Jurkat, Clone E6-1 (cell line): ENCODE results near the gene RPL39.
"Not testable (repeated sequence)": the region's sequence is repeated elsewhere in the genome, so short reads cannot be mapped to it uniquely, and the experiment has no call there.

ENCODE experiments used
- DNase-seq: peaks from one replicate; pipeline ENCODE4 v3.0.0-alpha.2; 2011; ENCODE audit warnings: low read depth, low spot score
- H3K4me3 ChIP-seq: 2 replicates; pipeline ENCODE4 v1.5.1; 2011; ENCODE audit warnings: mild to moderate bottlenecking, low read length, control low read depth, moderate library complexity

RPL39 gene

DNA sequence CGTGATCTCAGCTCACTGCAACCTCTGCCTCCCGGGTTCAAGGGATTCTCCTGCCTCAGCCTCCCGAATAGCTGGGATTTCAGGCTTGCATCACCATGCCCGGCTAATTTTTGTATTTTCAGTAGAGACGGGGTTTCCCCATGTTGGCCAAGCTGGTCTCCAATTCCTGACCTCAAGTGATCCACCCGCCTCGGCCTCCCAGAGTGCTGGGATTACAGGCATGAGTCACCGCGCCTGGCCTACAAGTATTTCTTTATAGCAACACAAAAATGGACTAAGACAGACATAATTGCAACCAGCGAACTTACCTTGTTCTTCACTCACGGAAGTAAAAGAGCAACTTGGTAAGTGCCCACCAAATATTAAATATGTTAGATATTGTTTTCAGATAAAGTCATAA is 23.0 kb downstream of the RPL39 start:
- H3K4me3 ChIP-seq, DNase-seq: not testable (repeated sequence)

DNA sequence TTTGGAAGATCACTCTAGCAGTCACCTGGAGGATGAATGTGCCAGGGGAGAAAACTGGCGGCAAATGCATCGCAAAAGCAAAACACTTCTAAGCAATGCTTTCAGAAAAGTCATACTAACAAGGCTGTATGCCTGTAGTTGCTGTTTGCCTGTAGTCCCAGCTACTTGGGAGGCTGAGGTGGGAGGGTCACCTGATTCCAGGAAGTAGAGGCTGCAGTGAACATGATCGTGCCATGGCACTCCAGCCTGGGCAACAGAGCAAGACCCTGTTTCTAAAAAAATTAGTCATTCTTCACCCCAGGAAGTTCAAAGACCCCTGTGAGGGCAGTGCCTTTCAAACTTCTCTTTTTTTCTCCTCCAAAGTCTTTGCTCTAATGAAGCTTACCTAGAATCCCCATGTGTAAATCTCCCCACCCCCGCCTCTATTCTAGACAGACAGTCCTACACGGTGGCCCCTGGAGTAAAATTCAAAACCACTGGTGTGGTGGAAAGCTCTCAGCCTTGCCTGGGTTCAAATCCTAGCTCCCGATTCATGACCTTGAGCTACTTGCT is 27.5 kb downstream of the RPL39 start:
- no peak overlapping the region for H3K4me3 ChIP-seq
- DNase-seq: no peak

DNA sequence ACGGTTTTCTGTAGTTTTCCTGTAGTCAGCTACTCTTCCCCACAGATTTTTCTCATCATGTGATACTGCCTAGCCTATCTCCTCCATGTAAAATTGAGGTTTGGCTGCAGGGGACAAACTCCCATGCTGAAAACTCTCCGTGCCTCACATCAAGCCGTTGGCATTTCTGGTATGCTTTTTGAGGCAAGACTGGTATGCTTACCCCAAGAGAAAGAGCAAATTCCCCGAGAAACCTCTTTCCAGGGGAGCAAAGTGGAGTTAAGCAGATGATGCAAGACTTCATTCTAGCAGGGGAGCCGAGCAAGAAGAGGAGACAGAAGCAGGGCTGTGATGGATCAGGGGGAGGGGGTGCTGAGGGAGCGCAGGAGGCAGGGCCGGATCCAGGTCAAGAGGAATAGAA is 28.2 kb downstream of the RPL39 start:
- no peak for DNase-seq
- H3K4me3 ChIP-seq: peak overlapping the region; percentile 9; the same call in 1 of the 2 replicates

DNA sequence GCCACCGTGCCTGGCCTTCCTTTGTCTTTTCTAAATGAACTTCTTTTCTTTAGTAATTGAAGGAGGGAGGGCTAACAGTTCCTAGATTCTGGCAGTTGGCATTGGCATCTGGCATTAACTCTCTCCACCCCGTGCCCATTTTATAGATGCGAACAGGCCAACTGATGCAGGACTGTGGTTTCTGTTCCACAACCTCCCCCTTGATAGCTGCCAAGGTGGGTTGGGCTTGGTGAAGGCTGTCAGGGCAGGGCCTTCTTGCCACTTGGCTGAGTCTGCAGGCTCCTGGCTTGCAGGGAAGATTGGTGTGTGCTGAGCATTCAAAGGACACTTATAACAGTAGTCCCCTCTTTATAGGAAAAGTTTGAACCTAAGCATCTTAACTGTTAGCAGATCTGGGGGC is 28.7 kb downstream of the RPL39 start:
- DNase-seq: peak; percentile 71
- H3K4me3 ChIP-seq: no peak overlapping the region; the same call in 1 of the 2 replicates

DNA sequence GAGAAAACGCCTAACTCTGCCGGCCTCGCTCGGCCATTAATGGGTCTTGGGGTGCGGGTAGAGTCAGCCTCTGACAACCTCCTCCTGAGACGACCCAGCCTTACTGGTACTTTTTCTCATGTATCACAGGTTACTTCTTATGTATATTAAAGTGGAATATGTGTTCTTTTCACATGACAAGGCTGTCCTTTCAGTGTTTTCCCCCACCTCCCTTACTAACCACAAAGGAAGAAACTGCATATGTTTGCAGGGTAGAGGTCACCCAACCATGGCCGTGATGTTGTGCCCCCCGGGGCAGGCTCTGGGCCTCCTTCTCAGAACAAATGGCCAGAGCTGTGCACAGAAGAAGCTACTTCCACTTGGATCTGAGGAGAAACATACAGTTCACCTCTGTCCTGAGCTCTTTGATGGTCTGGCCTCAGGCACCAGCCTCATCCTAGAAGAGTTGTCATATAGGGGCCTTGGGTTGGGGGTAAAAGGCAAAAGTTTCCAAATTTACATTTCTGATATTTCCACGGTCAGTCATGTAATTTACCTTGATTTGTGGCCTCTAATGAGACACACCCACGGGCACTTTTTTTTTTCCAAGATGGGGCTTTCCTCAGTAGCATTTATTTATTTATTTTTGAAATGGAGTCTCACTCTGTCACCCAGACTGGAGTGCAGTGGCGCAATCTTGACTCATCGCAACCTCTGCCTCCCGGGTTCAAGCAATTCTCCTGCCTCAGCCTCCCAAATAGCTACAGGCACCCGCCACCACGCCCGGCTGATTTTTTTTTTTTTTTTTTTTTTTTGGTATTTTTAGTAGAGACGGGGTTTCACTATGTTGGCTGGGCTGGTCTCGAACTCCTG is 31.2 kb downstream of the RPL39 start:
- no peak overlapping the region for H3K4me3 ChIP-seq
- no peak for DNase-seq

DNA sequence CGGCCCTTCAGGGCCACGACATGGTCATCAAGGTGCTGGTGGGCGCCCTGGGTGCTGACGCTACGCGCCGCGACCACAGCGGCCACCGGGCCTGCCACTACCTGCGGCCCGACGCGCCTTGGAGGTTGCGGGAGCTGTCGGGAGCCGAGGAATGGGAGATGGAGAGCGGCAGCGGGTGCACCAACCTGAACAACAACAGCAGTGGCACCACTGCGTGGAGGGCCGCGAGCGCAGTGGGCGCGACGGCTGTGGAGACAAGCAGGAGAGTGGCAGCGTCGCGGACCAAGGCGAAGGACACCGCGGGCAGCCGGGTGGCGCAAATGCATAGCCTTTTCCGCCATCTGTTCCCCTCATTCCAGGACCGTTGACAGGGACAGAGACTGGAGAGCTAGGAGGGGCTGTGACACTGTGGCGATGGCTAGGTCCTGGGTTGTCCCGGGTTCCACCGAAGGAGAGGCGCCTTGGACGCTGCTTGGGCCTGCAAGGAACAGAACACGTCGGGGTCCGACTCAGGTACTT is 32.1 kb downstream of the RPL39 start:
- no peak overlapping the region for H3K4me3 ChIP-seq
- DNase-seq: no peak

DNA sequence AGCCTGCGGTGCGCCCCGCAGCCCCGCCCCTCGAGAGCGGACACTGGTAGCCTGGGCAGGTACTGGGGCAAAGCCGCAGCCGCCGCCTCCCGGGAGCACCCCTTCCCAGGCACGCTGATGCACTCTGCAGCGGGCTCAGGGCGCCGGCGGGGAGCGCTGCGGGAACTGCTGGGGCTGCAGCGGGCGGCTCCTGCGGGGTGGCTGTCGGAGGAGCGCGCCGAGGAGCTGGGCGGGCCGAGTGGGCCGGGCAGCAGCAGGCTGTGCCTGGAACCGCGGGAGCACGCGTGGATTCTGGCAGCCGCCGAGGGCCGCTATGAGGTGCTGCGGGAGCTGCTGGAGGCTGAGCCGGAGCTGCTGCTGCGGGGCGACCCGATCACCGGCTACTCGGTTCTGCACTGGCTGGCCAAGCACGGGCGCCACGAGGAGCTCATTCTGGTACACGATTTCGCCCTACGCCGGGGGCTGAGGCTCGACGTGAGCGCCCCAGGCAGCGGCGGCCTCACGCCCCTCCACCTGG is 32.6 kb downstream of the RPL39 start:
- no peak for DNase-seq
- H3K4me3 ChIP-seq: no peak overlapping the region

DNA sequence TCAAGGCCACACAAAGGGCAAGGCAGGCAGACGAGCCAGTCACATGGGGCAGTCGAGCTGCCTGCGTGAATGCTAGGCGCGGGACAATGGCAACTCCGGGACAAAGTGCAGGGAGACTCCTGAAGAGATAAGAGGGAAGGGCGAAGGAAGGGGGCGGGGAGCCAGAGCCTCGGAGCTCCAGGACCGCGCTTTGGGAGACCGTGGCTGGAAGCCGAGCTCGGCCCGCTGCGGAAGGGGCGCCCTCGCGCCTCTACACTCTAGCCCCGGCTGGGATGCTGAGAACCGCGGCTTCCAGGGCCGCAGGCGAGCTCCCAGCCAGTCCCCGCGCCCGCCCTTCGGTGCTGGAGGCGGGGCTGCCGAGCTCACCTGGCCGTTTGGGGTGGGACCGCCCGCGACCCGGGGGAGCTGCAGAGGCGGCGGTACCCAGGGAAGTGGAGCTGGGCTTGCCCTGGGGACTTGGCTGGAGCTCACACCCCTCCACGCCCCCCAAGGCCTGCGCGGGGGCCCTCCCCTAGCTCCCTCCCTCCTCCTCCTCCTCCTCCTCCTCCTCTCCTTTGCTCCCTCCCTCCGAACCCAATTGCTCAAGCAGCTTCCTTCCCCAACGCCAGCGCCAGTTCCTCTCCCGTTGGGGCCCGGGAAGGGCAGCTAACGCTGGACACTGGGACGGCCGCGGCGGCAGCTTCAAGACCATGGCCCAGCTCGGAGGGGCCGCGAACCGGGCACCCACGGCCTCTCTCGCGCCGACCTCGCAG is 33.3 kb downstream of the RPL39 start, which contains the start of gene SOWAHD:
TSS of gene SOWAHD (plus strand) at position 610 of the 752 bp plus-strand sequence. CDS start at position 690, 80 bp downstream.
- no peak for DNase-seq
- H3K4me3 ChIP-seq: no peak within 1 kb of the TSS

DNA sequence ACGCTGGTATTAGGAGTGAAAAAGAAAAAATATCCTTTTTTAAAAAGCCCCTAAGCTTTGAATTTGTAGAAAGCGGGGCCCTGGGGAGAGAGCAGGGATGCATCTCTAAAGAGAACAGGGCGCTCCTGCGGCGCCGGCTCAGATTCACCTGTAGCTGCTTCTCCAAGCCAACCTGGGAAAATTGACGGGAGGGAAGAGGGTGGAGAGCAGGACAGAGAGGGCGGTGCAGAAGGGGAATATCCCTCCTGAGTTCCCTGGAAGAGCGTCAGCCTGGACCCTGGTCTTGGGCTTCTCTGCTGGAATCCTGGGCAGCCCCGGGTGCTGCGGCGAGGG is 33.8 kb downstream of the RPL39 start:
- DNase-seq: no peak
- no peak overlapping the region for H3K4me3 ChIP-seq

DNA sequence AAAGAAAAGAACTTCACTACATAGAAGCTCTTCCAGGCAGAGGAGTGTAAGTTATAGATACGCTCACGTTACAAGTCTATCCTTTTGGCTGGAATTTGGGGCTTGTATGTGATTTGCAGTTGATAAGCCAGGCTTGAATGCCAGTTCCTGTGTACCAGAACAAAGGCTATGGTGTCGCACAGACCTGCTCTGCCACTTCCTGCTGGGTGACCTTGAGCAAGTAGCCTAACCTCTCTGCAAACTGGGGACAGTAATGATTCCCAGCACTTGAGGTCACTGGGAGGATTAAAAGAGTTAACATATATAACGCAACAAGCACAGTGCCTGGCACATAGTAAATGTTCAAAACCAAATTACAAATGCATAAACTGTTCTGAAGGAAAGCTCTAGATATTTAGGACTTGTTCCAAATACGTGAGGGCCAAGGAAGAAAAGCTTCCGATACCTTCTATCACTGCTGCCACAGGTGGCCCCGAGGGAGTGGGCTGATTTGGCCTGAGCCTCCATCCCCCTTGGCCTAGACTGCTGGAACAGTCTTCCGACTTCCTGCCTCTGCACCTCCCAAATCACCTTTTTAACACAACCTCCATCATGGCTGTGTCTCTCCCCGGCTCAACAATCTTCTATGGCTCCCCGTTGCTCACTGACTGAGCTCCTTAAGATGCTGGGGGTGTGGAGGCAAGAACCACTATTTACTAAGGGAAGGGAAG is 34.3 kb downstream of the RPL39 start:
- peak overlapping the region; percentile 25 for H3K4me3 ChIP-seq
- no peak for DNase-seq

DNA sequence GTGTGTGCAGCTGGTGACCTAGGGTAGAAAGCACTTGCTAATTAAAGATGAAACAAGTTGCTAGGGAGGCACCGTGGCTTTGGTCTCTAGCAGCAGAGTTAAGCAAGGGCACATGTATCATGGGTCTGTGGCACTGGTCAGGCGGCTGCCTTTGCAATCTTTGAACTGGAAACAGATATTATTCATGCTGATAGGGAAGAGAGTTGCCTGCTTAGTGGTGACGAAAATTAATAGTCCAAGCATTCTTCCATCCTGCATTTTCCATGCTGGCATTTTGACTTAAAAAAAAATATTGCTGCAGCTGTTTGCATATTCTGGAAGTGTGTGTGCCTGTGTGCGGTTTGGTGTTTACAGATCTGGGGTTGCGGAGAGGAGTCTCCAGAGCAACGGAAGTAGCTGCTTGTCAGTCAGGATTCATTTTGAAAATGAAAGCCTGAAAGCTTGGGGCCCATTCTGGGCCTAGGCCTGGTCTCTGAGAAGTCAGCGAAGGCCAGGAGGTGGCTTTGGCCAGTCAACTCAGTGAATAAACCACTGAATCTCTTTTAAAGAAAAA is 35.4 kb downstream of the RPL39 start:
- DNase-seq: peak; percentile 80
- peak overlapping the region; percentile 25 for H3K4me3 ChIP-seq

DNA sequence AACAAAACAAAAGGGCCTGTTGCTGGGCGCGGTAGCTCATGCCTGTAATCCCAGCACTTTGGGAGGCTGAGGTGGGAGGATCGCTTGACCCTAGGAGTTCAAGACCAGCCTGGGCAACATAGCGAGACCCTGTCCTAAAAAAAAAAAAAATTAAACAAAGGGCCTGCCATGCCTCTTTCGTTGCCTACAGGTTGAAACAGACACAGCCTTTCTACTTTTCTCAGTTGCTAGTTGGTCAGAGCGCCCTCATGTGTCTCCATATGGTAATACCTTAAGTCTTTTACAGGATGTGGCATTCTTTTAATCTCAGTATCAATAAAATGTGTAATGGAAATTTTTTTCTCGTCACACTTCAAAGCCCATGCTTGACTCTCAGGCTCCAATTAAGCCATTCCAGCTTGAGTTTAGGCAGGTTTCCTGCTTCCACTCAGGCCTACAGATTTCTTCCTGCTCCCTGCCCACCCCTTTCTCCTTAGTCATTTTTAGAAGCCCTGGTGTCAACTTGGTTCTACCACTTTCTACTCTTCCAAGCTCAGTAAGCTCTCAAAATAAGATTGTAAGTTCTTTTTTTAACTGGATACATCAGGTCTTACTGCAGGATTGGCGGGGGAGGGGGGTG is 37.7 kb downstream of the RPL39 start:
- no peak overlapping the region for H3K4me3 ChIP-seq
- DNase-seq: peak; percentile 87

DNA sequence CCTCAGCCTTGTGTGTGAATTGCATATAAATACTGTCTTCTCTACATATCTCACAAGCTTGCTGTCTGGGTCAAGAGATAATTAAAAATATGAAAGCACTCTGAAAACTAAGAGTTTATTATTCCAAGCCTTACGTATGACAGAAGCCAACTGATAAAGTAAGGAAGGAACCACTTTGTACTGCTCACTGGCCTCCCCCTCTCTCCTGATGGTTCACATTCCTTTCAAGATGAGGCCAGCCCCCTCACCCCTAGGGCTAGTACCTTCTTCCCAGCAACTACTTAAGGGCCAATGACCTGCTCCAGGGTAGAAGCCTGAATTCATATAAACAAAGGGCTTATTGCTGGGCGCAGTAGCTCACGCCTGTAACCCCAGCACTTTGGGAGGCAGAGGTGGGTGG is 38.4 kb downstream of the RPL39 start:
- no peak overlapping the region for H3K4me3 ChIP-seq
- DNase-seq: no peak

DNA sequence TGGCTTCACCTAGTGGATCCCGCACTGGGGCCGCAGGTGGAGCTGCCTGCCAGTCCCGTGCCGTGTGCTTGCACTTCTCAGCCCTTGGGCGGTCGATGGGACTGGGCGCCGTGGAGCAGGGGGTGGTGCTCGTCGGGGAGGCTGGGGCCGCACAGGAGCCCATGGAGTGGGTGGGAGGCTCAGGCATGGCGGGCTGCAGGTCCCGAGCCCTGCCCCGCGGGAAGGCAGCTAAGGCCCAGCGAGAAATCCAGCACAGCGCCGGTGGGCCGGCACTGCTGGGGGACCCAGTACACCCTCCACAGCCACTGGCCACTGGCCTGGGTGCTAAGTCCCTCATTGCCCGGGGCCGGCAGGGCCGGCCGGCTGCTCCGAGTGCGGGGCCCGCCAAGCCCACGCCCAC is 40.7 kb downstream of the RPL39 start:
- not testable (repeated sequence) for DNase-seq, H3K4me3 ChIP-seq

DNA sequence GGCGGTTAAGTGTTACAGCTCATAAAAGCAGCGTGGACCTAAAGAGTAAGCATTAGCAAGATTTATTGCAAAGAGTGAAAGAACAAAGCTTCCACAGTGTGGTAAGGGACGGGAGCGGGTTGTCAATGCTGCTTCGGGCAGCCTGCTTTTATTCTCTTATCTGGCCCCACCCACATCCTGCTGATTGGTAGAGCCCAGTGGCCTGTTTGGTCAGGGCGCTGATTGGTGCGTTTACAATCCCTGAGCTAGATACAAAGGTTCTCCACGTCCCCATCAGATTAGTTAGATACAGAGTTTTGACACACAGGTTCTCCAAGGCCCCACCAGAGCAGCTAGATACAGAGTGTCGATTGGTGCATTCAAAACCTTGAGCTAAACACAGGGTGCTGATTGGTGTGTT is 41.3 kb downstream of the RPL39 start:
- DNase-seq: not testable (repeated sequence)

DNA sequence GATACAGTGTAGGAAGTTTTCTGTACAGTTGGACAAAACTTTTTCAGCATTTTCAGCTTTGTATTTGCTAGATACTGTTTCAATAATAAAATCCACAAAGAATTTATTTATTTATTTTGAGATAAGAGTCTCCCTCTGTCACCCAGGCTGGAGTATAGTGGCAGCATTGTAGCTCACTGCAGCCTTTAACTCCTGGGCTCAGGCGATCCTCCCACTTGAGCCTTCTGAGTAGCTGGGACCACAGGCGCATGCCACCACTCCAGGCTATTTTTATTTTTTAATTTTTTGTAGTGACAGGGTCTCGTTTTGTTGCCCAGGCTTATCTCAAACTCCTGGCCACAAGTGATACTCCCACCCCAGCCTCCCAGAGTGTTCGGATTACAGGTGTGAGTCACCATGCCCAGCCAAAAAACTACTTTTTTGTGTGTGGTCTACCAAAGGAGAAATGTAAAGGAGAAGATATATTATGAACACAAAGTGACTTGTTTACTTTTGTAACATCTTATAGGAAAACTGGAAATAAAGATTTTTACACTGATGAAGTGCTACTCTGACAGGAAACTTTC is 46.1 kb downstream of the RPL39 start:
- H3K4me3 ChIP-seq: no peak overlapping the region
- DNase-seq: no peak

More for the DNA sequence above, 41.3 kb downstream of the RPL39 start:
- not testable (repeated sequence) for H3K4me3 ChIP-seq

DNA sequence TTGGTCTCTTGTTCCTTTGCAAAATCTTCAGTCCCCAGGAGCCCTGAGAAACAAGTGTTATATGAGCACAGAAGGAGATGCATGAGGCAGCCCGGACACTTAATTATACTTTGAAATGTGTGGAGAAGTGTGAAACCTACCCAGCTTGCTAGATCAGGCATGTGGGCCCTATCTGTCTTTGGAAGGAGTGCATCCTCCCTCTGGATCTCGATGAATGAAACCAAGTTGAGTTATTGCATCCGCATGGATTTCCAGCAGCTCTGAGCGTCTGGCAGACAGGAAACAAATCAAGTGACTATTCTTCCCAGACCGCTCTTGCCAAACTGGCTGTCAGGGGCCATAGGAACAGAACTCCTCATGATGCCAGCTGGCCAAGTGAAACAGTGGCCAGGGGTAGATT is 52.7 kb downstream of the RPL39 start:
- H3K4me3 ChIP-seq: no peak overlapping the region
- no peak for DNase-seq
